GM10266 (cell line): ENCODE measurements around the gene MYOZ1.

ENCODE experiments used
- DNase-seq: peaks from one replicate; pipeline ENCODE4 v3.0.0; 2012; ENCODE audit errors: extremely low spot score
- CTCF ChIP-seq: IDR thresholded peaks from 2 replicates; pipeline ENCODE4 v1.5.1; 2012; ENCODE audit warnings: mild to moderate bottlenecking, low read depth; ENCODE audit not compliant: control insufficient read depth, insufficient read depth; ENCODE audit errors: missing control alignments

MYOZ1 gene

GRCh38 chr10:73588656-73589055 is 52.6 kb downstream of the MYOZ1 start:
- TF ChIP-seq CTCF = no peak
- DNase-seq = no peak

- no peak for DNase-seq
- TF ChIP-seq CTCF = no peak
Observed at GRCh38 chr10:73586583-73586984, 54.7 kb downstream of the MYOZ1 start.

- DNase-seq = no peak
- no peak for TF ChIP-seq CTCF
Observed at GRCh38 chr10:73585327-73585726, 55.9 kb downstream of the MYOZ1 start.

- TF ChIP-seq CTCF = no peak
- DNase-seq = no peak
Observed at GRCh38 chr10:73584737-73585136, 56.5 kb downstream of the MYOZ1 start.

- TF ChIP-seq CTCF = no peak
- no peak for DNase-seq
Observed at GRCh38 chr10:73581918-73582317, 59.4 kb downstream of the MYOZ1 start.
